HepG2 (cell line): Measurements from ENCODE around the gene TENT4B.

Experiments
- PHF5A ChIP-seq: IDR thresholded peaks from one replicate; pipeline ENCODE4 v1.6.1; 2018; ENCODE audit warnings: low read depth, missing genetic modification reagents; ENCODE audit not compliant: unreplicated experiment
- RBM22 ChIP-seq: fragments of 200-400 bp; formaldehyde crosslinking; optimal IDR thresholded peaks from 2 replicates; pipeline ENCODE3; 2017; ENCODE audit warnings: mild to moderate bottlenecking, low read length, moderate library complexity

GRCh38 chr16:50263060-50263909, 110.2 kb downstream of the TENT4B start:
- no peak for TF ChIP-seq RBM22
- no peak for TF ChIP-seq PHF5A (CRISPR knock-in tag)
